ENCODE results near the gene ACAP1.

The ACAP1 gene

DNA sequence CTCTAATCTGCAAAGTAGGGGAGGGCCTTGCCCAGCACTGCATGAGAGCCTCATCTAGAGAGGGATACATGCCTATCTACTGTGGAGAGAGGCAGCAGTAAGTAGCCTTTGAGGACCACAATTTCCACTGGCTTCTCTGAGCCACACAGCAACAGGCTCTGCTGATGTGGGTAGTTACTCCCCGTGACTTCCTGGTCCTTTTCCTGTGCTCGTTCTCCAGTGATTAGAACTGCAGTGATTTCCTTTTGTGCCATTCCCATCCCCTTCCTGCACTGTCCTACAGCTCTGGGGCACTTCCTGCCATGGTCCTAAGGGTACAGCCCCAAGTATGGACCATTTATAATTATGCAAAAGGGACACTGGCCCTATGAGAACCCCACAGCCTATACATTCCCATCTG lies 55.0 kb downstream of the ACAP1 start:
- DNase-seq (ENCODE audit: low read depth) = no peak

DNA sequence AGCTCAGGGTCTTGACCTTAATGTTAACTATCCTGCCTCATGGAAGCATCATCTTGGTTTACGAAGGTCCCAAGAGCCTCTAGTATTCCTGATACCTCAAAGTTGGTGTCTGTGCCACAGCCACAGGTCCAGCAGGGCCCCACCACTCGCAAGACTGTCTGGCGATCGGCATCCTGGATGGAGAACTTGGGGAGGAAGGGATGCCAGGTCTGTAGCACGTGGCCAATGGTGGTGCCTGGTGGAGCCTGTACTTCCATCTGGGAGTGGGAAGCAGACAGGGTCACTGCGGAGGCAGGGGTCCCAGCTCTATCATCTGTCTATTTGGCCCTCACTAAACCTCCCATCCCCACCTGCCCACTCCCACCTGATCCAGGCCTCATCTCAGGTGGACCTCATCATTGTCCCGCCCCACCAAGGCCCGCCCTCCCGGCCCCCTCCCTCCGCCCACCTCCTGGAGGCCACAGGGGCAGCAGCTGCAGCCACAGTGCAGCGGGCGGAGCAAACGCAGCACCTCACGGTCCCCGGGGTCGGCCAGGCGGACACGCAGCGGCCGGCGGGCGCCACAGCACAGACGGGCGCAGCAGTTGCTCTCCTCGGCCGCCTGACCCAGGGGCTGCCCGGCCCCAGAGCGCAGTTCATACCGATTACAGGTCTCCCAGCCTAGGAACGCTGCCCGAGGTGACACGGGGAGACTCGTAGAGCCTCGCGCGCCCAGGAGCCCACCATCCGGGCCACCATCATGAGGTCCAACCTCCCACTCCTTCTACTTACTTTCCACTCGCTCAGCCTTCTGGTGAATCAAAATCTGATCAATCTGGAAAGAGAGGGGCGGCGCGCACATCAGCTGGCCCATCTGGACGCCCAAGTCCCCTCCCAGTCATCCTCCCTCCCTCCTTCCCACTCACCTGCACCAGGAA lies 56.6 kb downstream of the ACAP1 start:
- no peak for DNase-seq (ENCODE audit: low read depth)

DNA sequence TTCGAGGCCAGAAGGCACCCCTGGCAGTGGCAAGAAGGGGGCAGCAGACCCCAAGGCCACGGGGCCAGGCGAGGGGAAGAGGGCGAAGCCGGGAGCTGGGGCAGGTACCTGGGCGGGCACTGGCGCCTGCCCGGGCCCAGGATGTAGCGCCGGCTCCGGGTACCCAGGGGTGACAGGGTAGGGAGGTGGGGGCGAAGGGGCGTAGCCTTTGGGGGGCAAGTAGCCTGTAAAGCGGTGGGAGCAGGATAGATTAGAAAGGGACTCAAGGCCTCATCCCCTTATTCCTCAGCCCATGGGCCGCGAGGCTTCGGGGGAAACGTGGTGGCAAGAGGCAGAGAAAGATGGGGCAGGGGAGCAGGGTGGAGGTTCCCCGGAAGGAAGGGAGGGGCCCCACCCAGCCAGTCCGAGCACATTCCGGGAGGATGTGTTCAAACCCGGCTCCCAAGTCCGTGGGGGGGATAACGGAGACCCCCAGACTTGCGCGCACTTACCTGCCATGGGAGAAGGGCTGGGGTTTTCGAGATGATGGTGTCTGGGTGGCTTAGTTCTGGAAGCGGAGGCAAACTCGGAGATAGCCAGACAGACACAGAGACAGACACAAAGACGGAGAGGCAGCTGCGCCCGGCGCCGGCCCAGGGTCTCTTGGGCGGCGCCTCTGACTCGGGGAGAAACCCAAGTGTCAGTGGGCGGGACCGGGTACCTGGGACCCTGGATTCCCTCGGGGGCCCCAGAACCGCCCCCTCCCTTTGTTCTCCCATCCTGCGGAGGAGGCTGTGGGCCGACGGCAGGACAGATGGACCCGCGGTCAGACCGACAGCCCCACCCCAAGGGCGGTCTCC lies 57.5 kb downstream of the ACAP1 start:
- no peak for DNase-seq (ENCODE audit: low read depth)

DNA sequence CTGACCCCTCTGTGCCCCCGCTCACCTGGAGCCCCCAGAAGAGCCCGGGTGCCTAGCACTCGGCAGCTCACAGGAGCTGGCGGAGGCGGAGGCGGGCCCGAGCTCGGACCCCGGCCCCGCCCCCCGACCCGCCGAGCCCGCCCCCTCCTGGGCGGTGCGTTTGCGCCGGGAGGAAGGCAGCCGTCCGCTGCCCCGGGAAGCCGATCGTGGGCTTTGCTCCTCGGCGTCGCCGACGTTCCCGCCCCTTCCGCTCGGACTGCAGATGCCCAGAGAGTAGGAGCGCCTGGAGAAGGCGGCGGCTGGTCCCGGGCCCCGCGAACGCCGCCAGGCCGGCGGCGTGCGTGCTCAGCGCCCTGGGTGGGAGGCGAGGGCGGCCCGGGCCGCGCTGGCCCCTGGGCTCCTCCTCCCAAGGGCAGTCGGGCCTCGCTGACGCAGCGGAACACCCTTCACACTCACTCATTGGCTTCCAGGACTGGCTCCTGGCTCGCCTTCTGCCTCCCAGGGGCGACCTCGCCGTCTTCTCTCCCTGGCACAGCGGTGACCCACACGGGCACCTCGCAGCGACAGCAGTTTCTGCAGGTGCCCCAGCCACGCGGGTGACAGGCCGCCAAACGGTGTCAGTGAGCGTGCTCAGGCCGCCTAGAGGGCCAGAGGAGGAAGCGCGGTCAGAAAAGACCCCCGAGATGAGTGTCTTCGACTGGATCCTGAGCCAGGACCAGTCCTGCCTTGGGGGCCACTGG lies 58.3 kb downstream of the ACAP1 start, which contains the start of gene PLSCR3:
TSS of gene PLSCR3 (minus strand) at position 74 of the 740 bp plus-strand sequence. CDS start 415 bp downstream, outside the sequence.
- DNase-seq (ENCODE audit: low read depth) = peak; percentile 31

DNA sequence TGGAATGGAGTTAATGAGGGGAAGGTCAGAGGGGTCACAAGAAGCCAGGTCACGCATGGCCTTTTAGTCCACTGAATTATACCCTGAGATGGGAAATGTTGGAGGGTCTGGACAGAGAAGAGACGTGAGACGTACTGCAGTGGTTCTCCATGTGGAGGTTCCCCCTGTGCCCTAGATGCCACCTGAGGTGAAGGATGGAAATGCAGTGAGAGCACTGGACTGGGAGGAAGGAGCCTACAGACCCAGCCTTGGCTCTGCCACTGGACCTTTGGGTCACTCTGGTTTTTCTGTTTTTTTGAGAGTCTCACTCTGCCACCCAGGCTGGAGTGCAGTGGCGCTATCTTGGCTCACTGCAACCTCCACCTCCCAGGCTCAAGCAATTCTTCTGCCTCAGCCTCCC lies 59.8 kb downstream of the ACAP1 start:
- no peak for DNase-seq (ENCODE audit: low read depth)

DNA sequence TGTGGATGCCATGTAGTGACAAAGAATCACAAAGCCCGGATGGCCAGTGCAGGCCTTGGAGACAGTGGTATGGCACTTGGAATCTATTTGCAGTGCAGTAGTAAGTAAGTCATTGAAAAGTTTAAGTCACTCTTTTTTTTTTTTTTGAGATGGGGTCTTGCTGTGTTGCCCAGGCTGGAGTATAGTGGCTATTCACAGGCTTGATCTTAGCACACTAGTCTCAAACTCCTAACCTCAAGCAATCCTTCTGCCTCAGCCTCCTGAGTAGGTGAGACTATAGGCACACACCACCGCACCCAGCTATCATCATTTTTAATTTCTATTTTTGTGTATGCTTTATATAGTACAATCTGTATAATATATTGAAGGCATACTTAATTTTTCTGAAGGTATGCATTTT lies 62.3 kb downstream of the ACAP1 start:
- no peak for DNase-seq (ENCODE audit: low read depth)

All from non-pigmented ciliary epithelial cell (primary cell).